SK-N-SH (cell line): Measurements from ENCODE around the gene ST7. TPM values are rescaled to one million over a fixed set of nuclear protein-coding genes. Genes with fewer than 3 reads are reported as not detected.

Experiments
- CTCF ChIA-PET: fragments of 300-600, 350-600 bp; formaldehyde crosslinking; extraction: SDS; loops from one replicate; lab custom pipeline; 2021; lab: Yijun Ruan, JAX
- POLR2A ChIA-PET: fragments of 350-600 bp; sonication (Branson Sonifier 250); formaldehyde crosslinking; extraction: SDS; loops from one replicate; lab custom pipeline; 2020; ENCODE audit warnings: antibody characterized with exemption, inconsistent platforms; lab: Yijun Ruan, JAX
- DNase-seq: peaks from one replicate; pipeline ENCODE4 v3.0.0; 2012
- H2AFZ ChIP-seq: fragments of 200-600 bp; sonication (generic); 2 replicates; pipeline ENCODE4 v1.8.1; 2016; ENCODE audit warnings: antibody characterized with exemption, mild to moderate bottlenecking, low read depth
- H3F3A ChIP-seq: fragments of 200-600 bp; sonication (generic); replicated peaks from 2 replicates; pipeline ENCODE3; 2016; ENCODE audit warnings: antibody characterized with exemption, mild to moderate bottlenecking; ENCODE audit not compliant: insufficient read depth
- H3K27ac ChIP-seq, 2 experiments: fragments of 200-500 bp in 1 of 2; fragments of 200-600 bp in 1 of 2; sonication (Bioruptor generic) in 1 of 2; sonication (generic), shearing (Covaris generic) in 1 of 2; 2 replicates each; pipeline versions ENCODE4 v1.5.1 to v1.6.1; 2014 to 2016; ENCODE audit warnings: low read depth in 2 of 2, inconsistent platforms in 1 of 2, low read length in 1 of 2, mild to moderate bottlenecking in 1 of 2, mixed read lengths in 1 of 2
- H3K27me3 ChIP-seq: fragments of 200-600 bp; sonication (generic), shearing (Covaris generic); 2 replicates; pipeline ENCODE4 v1.6.1; 2016; ENCODE audit warnings: mixed run types; ENCODE audit not compliant: insufficient read depth
- H3K36me3 ChIP-seq, 2 experiments: fragments of 200-500 bp in 1 of 2; fragments of 200-600 bp in 1 of 2; sonication (Bioruptor generic) in 1 of 2; sonication (generic) in 1 of 2; replicated peaks in 1 of 2; 2 replicates each; pipeline versions ENCODE3 to v1.5.1; 2014 to 2016; ENCODE audit warnings: low read length in 1 of 2, mild to moderate bottlenecking in 1 of 2; ENCODE audit not compliant: insufficient read depth in 2 of 2, control insufficient read depth in 1 of 2
- H3K4me1 ChIP-seq, 2 experiments: fragments of 200-500 bp in 1 of 2; fragments of 200-600 bp in 1 of 2; sonication (Bioruptor generic) in 1 of 2; sonication (generic), shearing (Covaris generic) in 1 of 2; 2 replicates each; pipeline versions ENCODE4 v1.5.1 to v1.6.1; 2014 to 2016; ENCODE audit warnings: low read depth in 1 of 2, low read length in 1 of 2, mixed run types in 1 of 2; ENCODE audit not compliant: insufficient read depth in 2 of 2, control insufficient read depth in 1 of 2
- H3K4me2 ChIP-seq: fragments of 200-600 bp; sonication (generic), shearing (Covaris generic); 2 replicates; pipeline ENCODE4 v1.6.1; 2017; ENCODE audit warnings: mixed run types
- H3K4me3 ChIP-seq, 2 experiments: fragments of 200-500 bp in 1 of 2; fragments of 200-600 bp in 1 of 2; sonication (Bioruptor generic) in 1 of 2; sonication (generic), shearing (Covaris generic) in 1 of 2; 2 replicates each; pipeline versions ENCODE4 v1.5.1 to v1.8.1; 2014 to 2016; ENCODE audit warnings: low read depth in 2 of 2, inconsistent platforms in 1 of 2, low read length in 1 of 2, mild to moderate bottlenecking in 1 of 2, mixed read lengths in 1 of 2, moderate library complexity in 1 of 2
- H3K79me2 ChIP-seq: fragments of 200-600 bp; sonication (generic); 2 replicates; pipeline ENCODE4 v1.8.1; 2017; ENCODE audit warnings: mild to moderate bottlenecking; ENCODE audit not compliant: insufficient read depth
- H3K9ac ChIP-seq: fragments of 200-600 bp; sonication (generic); 2 replicates; pipeline ENCODE4 v1.6.1; 2017; ENCODE audit warnings: mixed run types
- H3K9me2 ChIP-seq: fragments of 200-600 bp; sonication (generic); 2 replicates; pipeline ENCODE4 v1.6.1; 2017; ENCODE audit warnings: mixed run types
- H3K9me3 ChIP-seq: fragments of 200-600 bp; sonication (generic); 2 replicates; pipeline ENCODE4 v1.6.1; 2017; ENCODE audit warnings: mixed run types, mild to moderate bottlenecking, moderate library complexity
- H4K20me1 ChIP-seq: fragments of 200-600 bp; sonication (generic); 2 replicates; pipeline ENCODE4 v1.6.1; 2017; ENCODE audit warnings: mild to moderate bottlenecking, mixed run types; ENCODE audit not compliant: insufficient read depth
- CHD2 ChIP-seq: fragments of 150-350 bp; IDR thresholded peaks from 2 replicates; pipeline ENCODE4 v1.6.1; 2018; ENCODE audit warnings: low read length; ENCODE audit not compliant: partially characterized antibody
- CTCF ChIP-seq: fragments of 200-600 bp; sonication (generic); IDR thresholded peaks from 2 replicates; pipeline ENCODE4 v1.6.1; 2017; ENCODE audit warnings: antibody characterized with exemption, mild to moderate bottlenecking, moderate library complexity
- ELF1 ChIP-seq: IDR thresholded peaks from 2 replicates; pipeline ENCODE4 v1.4.0; 2012
- EZH2phosphoT487 ChIP-seq: fragments of 200-600 bp; sonication (generic); IDR thresholded peaks from 2 replicates; pipeline ENCODE4 v1.6.1; 2017; ENCODE audit warnings: low read depth, mixed run types, mild to moderate bottlenecking, antibody characterized with exemption, moderate library complexity, borderline replicate concordance
- FOXM1 ChIP-seq: IDR thresholded peaks from 2 replicates; pipeline ENCODE4 v1.4.0; 2012; ENCODE audit warnings: low read depth, mild to moderate bottlenecking
- GABPA ChIP-seq: IDR thresholded peaks from 2 replicates; pipeline ENCODE4 v1.4.0; 2012; ENCODE audit warnings: low read depth, mild to moderate bottlenecking
- GATA2 ChIP-seq: sonication (generic); formaldehyde crosslinking; IDR thresholded peaks from 2 replicates; pipeline ENCODE4 v1.5.0; 2020; ENCODE audit warnings: mild to moderate bottlenecking, missing genetic modification reagents
- IRF3 ChIP-seq: fragments of 150-350 bp; IDR thresholded peaks from 2 replicates; pipeline ENCODE4 v1.6.1; 2016; ENCODE audit warnings: mild to moderate bottlenecking, low read depth, low read length
- MAX ChIP-seq: IDR thresholded peaks from 2 replicates; pipeline ENCODE4 v1.4.0; 2012; ENCODE audit warnings: low read depth
- MXI1 ChIP-seq: IDR thresholded peaks from 2 replicates; pipeline ENCODE4 v1.6.1; 2012; ENCODE audit warnings: mild to moderate bottlenecking, low read depth, low read length, improper control_type of control experiment
- NRF1 ChIP-seq: IDR thresholded peaks from 2 replicates; pipeline ENCODE4 v1.6.1; 2012; ENCODE audit warnings: low read depth, mild to moderate bottlenecking, low read length
- POLR2AphosphoS5 ChIP-seq: IDR thresholded peaks from 2 replicates; pipeline ENCODE4 v1.6.1; 2012; ENCODE audit warnings: low read depth, low read length
- RCOR1 ChIP-seq: fragments of 150-350 bp; IDR thresholded peaks from 2 replicates; pipeline ENCODE4 v1.6.1; 2017; ENCODE audit warnings: antibody characterized with exemption, low read length
- RFX5 ChIP-seq: IDR thresholded peaks from 2 replicates; pipeline ENCODE4 v1.6.1; 2012; ENCODE audit warnings: mild to moderate bottlenecking, improper control_type of control experiment, low read length
- TAF1 ChIP-seq: IDR thresholded peaks from 2 replicates; pipeline ENCODE4 v1.6.1; 2012; ENCODE audit warnings: low read depth, mild to moderate bottlenecking, low read length, moderate library complexity, borderline replicate concordance
- YY1 ChIP-seq: IDR thresholded peaks from 2 replicates; pipeline ENCODE4 v1.4.0; 2012; ENCODE audit warnings: low read depth, mild to moderate bottlenecking
- ZBTB33 ChIP-seq: IDR thresholded peaks from 2 replicates; pipeline ENCODE4 v1.4.0; 2012; ENCODE audit warnings: low read depth, borderline replicate concordance
- WGBS: methylation state at CpG from one replicate; pipeline ENCODE4 v1.1.6; 2017; ENCODE audit warnings: low lambda C conversion rate; 5-methylcytosine and 5-hydroxymethylcytosine counted together
- polyA plus RNA-seq, 3 experiments: library from polyadenylated mRNA; depleted of rRNA; stranded (reverse); fragments of >200 nt; gene quantifications; 2 replicates each; pipeline ENCODE4 v1.2.3, GENCODE V29; 2012
- TF ChIP-seq, protein P1 (sequence below): IDR thresholded peaks from 2 replicates; pipeline ENCODE4; 2012
- TF ChIP-seq, protein P2 (sequence below): IDR thresholded peaks from 2 replicates; pipeline ENCODE4 v1.4.0; 2012; ENCODE audit warnings: low read depth, borderline replicate concordance

The ST7 gene
- polyA plus RNA-seq, 1 of the 3 experiments (the other 2 are of a cell fraction), result 23.5 TPM

GRCh38 chr7:117157241-117158209 lies 204.2 kb downstream of the ST7 start (continued):
- TF ChIP-seq FOXM1 (peak; percentile 98), ZBTB33 (peak; percentile 93), ELF1 (no peak; the same call in 1 of the 2 replicates), EZH2phosphoT487 (no peak), CHD2 (peak; percentile 52), CTCF (peak; percentile 62)
- TF ChIP-seq, protein P1, sequence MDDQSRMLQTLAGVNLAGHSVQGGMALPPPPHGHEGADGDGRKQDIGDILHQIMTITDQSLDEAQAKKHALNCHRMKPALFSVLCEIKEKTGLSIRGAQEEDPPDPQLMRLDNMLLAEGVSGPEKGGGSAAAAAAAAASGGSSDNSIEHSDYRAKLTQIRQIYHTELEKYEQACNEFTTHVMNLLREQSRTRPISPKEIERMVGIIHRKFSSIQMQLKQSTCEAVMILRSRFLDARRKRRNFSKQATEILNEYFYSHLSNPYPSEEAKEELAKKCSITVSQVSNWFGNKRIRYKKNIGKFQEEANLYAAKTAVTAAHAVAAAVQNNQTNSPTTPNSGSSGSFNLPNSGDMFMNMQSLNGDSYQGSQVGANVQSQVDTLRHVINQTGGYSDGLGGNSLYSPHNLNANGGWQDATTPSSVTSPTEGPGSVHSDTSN, result peak; percentile 98

- Histone ChIP-seq H3K9me3 (no peaks in the 10 kb centered on the region), H3K4me1 (peaks cover 11 to 29% of the 10 kb centered on the region in 2 experiments; a peak in 3 of 4 replicates), H3K4me3 (no peak overlapping the region; a peak in 1 of 4 replicates), H3K9me2 (no peaks in the 10 kb centered on the region), H3K27ac (peak overlapping the region; percentile 87 to 88), H3K79me2 (no peaks in the 10 kb centered on the region), H3K9ac (no peak overlapping the region), H3K36me3 (no peaks in the 10 kb centered on the region), H3F3A (peaks cover 18% of the 10 kb centered on the region), H4K20me1 (no peaks in the 10 kb centered on the region), H3K4me2 (peak overlapping the region; percentile 58; the same call in 1 of the 2 replicates), H3K27me3 (no peaks in the 10 kb centered on the region), H2AFZ (no peak overlapping the region)
- DNase-seq, result peak; percentile 16
- ChIA-PET POLR2A (no interaction called here), CTCF (interaction anchor here (0.6 to 5.5 kb wide), 10 partner anchors 9 to 234 kb away, joined by 3 to 39 read pairs (median 4); no protein-coding TSS in a partner anchor)
- WGBS, result 46% methylated on average over 4 of the region's 4 CpGs
- TF ChIP-seq RFX5 (no peak), YY1 (no peak), POLR2AphosphoS5 (0 out of 2 replicates have a peak, but pooled peaks have one; percentile 33), MAX (no peak), GABPA (no peak), GATA2 (peak; percentile 48; the same call in 1 of the 2 replicates), NRF1 (no peak), IRF3 (no peak), TAF1 (no peak), MXI1 (no peak), EZH2phosphoT487 (no peak), RCOR1 (peak; percentile 79)
- TF ChIP-seq, protein P2, sequence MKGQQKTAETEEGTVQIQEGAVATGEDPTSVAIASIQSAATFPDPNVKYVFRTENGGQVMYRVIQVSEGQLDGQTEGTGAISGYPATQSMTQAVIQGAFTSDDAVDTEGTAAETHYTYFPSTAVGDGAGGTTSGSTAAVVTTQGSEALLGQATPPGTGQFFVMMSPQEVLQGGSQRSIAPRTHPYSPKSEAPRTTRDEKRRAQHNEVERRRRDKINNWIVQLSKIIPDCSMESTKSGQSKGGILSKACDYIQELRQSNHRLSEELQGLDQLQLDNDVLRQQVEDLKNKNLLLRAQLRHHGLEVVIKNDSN, result no peak
These were observed 205.8 kb downstream of the ST7 start for GRCh38 chr7:117158941-117159697.
